H1 (cell line): Measurements from ENCODE around the gene OSBPL2. TPM values are rescaled to one million over a fixed set of nuclear protein-coding genes. Genes with fewer than 3 reads are reported as not detected.

Source experiments
- PHF8 ChIP-seq: fragments of 200-600 bp; sonication (generic); conservative IDR thresholded peaks from 2 replicates; pipeline ENCODE4 v1.7.1; 2012; ENCODE audit warnings: low read depth, mild to moderate bottlenecking, inconsistent platforms, low read length, moderate library complexity
- polyA plus RNA-seq, 7 experiments: library from polyadenylated mRNA; depleted of rRNA in 3 of 7; stranded (reverse) in 5 of 7; unstranded in 2 of 7; fragments of >200 nt in 5 of 7; fragments of 200-250 nt in 2 of 7; gene quantifications; 1 replicate in 5 of 7; 2 replicates in 1 of 7; 4 replicates in 1 of 7; pipeline versions ENCODE4 v1.2.1 to v1.2.3, GENCODE V29; 2011 to 2013; ENCODE audit warnings: missing spikeins in 2 of 7, mixed read lengths in 2 of 7
- total RNA-seq: library from RNA; stranded (reverse); fragmentation: NEBNext Ultra II Directional; extraction: Animal tissue kit (Norgen Biotek cat#: 25700); gene quantifications from 2 replicates; pipeline ENCODE4 v1.2.1, GENCODE V29; 2021

Gene OSBPL2
- total and polyA plus RNA-seq, 2 of the 8 experiments (the other 6 are each of a cell fraction or from before 2014, with no cell fraction given): 11.7 to 42.4 TPM

- no peak for TF ChIP-seq PHF8
These were observed 82.4 kb downstream of the OSBPL2 start (continued) for GRCh38 chr20:62320581-62321354.
